NCI-H510A treated with DMSO at 0.1 percent for 48 hours (cell line): ENCODE measurements around the gene NCK2.
A peak's percentile ranks its signal among the peaks of the same experiment; 100 is the strongest.

Experiments
- DNase-seq: peaks from one replicate; lab custom pipeline; 2025; lab: John Stamatoyannopoulos, UW

Gene NCK2

DNA sequence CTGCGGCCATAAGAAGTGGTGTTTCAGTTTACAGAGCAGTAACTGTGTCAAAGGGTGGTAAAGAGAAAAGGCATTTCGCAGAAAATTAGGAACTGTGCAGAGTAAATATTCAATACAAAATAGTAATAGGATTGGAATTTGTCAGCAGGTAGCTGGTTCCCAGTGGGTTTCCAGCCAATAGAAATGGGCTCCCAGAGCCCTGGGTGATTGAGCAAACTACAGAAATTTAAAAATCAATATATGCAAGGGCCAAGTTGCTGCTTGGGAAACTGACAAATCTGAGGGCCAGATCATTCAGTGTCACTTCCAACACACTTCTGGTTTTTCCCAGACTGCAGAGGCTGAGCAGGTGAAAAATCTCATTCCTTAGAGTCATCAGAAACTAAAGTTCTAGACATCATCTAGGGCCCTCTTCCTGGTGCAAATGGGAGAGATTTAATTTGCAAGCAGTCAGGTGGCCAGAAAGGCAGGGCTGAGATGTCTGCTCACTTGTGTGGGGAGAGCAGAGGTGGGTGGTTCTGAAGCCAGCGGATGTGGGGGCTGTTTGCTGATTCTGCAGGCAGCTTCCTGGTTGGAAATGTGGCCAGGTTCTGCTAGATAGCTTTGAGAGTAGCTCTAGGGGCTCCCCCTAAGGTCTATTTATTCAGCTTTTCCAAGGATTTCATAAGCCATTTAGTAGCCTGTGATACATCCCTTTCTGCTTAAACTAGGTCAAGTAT lies 182.4 kb downstream of the NCK2 start:
- DNase-seq: no peak

DNA sequence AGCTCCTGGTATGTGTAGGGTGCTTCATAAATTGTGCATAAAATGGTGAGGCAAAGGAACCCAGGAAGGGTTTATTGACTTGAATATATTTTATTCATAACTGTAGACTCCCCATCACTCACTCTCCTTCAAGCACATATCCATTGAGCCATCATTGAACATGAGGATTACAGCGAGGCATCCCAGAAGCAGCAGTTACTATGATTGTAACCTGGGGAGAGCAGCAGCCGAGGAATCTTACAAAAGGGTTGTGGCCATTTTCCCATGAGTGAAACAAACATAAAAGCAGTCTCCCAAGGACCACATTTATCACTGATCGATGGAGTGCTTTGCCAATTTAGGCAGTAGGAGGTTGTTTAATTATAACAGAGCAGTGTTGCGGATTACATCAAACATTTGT lies 183.4 kb downstream of the NCK2 start:
- no peak for DNase-seq

DNA sequence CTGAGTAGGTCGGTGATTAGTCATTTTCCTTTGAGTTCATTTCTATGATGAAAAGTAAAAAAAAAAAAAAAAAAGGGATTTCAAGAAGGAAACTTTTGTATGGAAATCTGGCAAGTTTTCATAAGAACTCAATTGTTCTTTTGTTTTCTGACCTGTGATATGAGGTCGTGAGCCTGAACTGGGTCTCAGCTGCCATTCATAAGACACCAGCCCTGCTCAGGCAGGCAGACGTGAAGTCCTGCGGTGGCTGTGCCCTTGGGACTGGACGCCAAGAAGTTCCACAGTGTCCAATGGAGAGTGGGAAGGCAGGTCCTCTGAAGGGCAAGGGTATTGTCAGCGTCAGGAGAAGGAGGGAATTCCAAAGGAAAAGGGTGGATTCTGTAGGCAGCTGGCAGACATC lies 183.9 kb downstream of the NCK2 start:
- DNase-seq: no peak

DNA sequence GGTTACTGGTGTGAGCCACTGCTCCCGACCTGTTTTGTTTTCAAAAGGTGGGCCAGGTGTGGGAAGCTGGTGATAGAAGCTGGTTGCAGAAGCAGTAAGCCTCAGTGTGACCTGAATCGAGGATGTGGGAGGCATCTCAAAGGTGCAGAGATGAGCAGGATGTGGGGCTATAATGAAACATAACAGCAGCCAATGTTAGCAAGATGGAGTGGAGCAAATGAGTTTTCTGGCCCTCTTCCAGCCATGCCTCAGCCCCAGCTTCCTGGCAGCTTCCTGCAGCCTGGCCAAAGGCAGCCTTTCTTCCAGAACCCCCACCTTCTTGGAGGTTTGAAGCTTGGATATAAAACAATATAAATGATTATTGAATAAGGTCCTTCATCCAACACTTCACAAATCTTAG lies 184.8 kb downstream of the NCK2 start:
- DNase-seq: no peak

DNA sequence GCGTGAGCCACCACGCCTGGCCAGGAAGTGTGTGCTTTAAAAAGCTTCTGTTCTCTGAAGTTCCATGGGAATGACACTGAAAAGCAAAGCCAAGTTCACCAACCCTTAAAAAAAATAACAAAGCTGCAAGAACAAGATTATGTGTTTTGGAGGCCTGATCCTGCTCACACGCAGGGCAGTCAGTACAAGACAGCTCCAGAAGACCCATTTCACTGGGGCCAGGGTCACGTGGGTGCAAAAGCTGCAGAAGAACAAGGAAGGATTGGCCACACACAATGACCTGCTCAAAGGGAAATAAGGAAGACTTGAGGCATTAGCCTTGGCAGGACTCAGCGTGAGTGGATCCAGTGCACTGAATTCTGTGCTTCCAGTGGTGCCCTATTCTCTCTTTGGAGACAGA lies 187.9 kb downstream of the NCK2 start:
- DNase-seq: no peak

DNA sequence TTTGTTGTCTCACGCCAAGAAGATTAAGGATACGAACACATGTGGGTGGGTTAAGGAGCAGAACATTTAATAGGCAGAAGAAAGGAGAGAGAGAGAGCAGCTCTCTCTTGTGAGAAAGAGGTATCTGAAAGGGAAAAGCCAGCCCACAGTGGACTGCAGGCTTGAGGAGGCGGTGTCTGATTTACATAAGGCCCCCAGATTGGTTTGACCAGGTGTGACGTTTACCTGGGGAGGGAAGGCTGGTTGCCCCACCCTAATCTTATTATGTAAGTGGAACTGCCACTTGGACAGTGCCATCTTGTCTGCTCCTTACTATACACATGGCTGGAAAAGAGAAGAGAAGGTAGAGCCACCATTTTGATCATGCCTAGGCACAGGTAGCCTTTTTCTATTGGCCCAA lies 189.2 kb downstream of the NCK2 start:
- DNase-seq: no peak

DNA sequence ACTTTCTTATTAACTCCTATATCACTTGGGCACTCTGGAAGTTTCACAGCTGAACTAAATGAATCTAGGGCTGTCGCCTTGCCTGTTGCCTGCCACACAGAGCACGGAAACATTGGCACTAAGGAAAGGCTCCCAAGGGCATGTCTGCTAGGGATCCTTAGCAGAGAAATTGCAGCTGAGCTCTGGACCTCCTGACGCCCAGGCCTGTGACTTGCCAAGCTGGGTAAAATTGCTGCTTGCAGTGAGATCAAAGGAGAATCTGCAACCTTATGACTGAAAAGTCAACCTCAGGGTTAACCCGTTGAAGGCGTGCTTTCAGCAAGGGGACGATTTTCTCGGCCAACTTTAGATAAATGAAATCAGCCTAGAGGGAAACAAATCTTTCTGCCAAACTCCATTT lies 189.8 kb downstream of the NCK2 start:
- no peak for DNase-seq

DNA sequence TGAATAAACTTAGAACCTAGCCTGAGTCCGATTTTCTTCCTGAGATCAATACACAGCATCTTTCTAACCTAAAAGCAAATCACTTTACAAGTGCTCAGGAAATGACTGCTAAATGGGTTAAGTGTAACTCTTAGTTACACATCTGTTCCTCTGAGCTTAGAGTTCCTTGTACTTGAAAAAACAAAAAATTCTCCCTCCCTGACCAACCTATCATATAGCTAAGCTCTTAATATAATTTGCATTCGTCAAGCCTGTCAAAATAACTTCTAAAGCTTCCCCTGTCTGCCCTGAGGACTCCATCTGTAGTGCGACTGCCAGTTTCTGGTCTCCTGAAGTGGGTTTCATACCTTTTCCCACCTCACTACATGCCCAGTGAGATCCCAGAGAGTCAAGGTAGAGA lies 190.4 kb downstream of the NCK2 start:
- DNase-seq: peak; percentile 18

DNA sequence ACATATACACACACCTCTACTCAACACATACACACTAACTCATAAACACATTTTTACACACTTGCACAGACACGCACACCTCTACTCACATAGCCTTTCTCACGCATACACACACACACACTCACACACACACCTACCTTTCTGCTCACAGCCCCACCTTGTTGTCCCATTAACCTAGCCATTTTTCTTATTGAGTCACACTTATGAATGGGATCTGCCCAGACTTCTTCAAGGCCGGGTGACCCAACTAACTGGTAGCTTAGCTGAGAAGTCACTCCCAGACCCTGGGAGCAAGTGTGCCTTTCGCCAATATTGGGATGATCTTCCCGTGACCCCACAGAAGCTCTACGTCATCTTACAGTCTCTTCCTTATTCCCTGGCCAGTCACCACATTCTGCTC lies 192.2 kb downstream of the NCK2 start:
- DNase-seq: no peak

DNA sequence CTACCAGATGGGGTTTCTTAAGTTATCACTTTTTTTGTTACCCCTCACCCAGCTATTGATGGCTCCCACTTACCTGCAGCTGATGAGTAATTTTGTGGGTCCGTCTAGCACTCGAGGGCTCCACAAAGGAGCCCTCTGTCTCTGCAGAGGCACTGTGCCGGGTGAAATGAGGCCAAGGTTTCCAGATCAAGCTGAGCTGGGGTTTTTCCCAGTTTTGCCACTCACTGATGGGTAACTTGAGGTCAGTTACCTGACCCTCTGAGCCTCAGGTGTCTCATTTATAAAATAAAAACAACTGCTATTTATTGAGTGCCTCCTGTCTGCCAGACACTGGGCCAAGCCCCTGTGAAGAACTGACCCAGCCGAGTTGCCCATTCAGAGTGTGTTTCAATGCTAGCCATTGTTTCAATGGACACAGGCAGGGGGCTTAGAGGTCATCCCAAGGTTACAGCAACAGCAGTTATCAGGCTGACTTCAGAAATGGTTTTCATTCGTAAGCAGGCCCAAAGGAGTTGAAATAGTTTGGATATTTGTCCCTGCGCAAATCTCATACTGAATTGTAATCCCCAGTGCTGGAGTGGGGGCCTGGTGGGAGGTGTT lies 192.9 kb downstream of the NCK2 start:
- no peak for DNase-seq
